Epithelial cell of prostate (primary cell): ENCODE measurements around the gene SYNJ2.

Source experiments
- DNase-seq: peaks from one replicate; pipeline ENCODE4 v3.0.0-alpha.2; 2011; ENCODE audit warnings: low read depth, low spot score
- H3K27ac ChIP-seq: fragments of 450-650 bp; 2 replicates; pipeline ENCODE4 v1.5.1; 2017; ENCODE audit warnings: mild to moderate bottlenecking

Gene SYNJ2

DNA sequence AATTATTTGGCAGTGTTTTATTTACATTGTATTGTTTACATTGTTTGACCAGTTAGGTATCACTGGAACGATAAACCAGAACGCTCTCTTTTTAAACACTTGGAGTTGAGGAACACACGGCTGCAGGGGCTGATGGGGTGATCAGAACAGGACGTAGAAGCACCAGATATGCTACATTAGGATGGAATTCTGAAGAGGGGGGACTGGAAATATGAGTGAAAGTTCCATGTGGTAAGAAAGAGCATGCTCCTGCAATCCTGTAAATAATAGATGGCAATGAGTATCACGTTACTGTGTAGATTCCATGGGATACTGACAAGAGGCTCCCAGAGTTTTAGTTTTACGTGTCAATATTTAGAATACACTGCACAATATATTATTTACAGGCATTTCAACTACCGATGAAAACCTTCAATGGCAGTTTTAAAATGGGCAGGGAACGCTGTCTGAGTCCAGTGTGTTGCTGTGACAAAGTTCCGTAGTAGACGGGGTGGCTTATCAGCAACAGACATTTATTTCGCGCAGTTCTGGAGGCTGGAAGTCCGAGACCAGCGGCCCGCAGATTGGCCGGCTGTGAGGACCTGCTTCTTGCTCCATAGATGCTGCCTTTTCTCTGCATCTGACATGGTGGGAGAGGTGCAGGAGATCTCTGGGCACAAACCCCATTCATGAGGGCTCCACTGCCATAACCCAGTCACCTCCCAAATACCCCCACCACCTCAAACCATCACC lies 43.1 kb downstream of the SYNJ2 start:
- no peak for DNase-seq
- no peak overlapping the region for H3K27ac ChIP-seq

DNA sequence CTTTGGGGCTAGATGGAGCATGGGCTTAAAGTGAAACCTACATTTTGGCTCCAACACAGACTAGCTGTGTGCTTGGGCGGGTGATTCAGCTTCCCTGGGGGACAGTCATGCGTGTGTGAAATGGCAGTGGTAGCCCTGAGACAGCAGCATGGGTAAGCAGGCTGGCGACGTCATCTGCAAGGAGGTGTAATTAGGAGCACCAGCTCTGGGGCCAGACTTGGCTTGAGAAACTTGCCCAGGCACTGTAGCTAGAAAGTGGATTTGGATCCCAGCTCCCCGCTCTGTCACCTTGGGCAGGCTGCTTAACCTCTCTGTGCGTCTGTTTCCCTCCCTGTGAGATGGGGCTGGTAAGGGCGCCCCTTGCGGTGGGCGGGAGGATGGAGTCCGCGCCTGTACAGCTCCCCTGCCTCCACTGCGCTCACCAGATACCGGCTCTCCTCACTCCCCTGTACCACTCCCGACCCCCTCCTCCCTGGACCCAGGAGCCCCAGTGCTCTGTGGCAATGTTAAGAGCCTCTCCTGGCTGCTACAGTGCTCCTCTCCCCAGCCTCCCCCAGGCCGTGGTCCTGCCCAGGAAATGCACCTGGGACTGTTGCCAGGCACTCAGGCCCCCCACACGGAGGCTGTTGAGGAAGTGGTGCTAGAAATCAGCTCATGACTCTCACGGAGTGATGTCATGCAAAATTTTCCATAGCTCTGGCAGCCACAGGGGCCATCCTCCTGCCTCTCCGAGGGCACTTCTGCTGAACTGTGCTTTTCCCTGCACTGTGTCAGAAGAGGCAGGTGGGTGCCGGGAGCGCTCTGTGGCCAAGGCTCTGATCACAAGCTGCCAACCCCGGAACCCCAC lies 44.6 kb downstream of the SYNJ2 start:
- H3K27ac ChIP-seq, result peak overlapping the region; percentile 47
- DNase-seq, result no peak

DNA sequence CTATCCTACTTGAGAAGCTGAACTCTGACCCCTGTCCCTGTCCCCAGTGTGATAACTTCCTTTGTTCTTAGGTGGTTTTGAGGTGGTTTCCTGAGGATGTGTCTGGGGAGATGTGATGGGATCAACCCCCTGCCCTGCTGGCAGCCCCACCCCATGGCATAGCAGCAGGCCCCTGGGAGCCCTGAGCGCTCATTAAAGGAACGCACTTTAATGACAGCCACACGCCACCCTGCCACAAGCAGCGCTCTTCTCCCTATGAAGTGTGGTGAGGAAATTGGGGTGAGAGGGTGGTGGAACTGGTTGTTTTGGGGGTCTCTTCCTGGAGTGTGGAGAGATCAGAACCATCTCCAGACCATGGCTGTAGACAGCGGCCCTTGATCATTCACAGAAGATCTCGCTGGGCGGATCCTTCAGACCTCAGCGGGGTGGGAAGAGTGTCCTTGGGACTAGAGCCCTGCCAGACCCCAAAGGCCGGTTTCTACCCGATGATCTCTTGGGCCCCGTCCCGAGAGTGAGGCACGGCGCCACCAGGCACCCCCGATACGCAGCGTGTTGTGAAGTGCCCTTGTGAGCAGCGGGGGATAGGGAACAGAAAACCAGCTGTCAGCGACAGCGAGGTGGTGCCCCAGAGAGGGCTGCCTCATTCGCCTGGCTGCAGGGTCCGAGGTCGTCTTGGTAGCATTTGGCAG lies 45.4 kb downstream of the SYNJ2 start:
- H3K27ac ChIP-seq, result no peak overlapping the region
- DNase-seq, result no peak

DNA sequence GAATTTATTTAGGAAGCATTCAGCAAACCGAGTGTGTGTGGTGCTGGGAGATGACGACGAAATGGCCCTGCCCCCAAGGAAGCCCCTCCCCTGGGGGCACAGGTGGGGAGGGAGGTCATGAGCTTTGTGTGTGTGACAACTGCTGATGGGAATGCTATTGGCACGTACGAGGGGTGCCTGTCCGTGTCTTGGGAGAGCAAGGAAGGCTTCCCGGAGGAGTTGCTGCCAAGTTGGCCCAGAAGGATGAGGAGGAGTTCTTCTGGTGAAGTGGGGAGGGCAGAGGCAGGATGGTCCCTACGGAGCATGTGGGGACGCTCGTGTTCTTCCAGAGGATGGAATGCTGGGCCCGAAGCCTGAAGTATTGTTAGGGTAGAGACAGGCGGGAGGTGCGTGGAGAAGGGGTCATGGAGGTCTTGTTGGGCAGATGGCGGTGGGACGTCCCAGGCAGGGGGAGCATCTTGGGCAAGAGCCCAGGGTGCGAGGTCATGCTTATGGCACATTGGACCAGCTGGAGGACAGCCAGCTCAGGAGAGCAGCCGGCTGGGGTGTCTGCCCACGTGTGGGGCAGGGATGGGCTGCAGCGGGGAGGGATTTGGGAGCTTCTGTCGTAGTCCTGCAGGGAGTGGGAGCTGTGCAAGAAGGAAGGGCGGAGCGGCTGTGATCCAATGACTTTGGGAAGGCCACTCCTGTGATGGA lies 46.1 kb downstream of the SYNJ2 start:
- H3K27ac ChIP-seq, result no peak overlapping the region
- no peak for DNase-seq

DNA sequence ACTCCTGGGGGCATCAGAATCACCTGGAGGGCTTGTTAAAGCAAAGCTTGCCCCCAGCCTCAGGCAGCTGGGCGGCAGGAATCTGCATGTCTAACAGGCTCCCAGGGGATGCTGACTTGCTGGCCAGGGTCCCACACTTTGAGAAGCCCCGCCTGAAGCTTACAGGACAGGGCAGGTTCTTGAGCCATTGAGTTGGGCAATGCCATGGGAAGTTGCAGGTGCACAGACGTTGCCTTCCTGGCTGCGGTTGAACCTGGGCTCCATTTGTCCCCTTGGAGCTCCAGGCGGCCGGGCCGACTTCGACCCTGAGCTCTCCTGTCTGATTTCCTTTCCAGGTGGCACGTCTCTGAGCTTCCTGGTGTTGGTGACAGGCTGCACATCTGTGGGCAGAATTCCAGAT lies 46.8 kb downstream of the SYNJ2 start:
- DNase-seq, result no peak
- H3K27ac ChIP-seq, result no peak overlapping the region

DNA sequence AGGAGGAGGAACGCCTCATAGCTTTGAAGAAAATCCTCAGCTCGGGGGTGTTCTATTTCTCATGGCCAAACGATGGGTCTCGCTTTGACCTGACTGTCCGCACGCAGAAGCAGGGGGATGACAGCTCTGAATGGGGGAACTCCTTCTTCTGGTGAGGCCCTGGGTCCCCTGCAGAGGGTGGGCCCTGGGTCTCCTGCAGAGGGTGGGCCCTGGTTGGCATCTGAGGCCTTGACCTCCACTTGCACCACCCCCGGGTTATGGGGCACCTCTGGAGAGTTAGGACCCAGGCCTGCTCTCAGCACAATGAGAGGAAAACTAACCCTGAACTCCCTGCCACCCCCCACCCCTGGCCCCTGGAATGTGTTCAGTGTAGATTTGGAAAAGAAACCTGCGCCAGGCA lies 47.2 kb downstream of the SYNJ2 start:
- H3K27ac ChIP-seq, result no peak overlapping the region
- no peak for DNase-seq

DNA sequence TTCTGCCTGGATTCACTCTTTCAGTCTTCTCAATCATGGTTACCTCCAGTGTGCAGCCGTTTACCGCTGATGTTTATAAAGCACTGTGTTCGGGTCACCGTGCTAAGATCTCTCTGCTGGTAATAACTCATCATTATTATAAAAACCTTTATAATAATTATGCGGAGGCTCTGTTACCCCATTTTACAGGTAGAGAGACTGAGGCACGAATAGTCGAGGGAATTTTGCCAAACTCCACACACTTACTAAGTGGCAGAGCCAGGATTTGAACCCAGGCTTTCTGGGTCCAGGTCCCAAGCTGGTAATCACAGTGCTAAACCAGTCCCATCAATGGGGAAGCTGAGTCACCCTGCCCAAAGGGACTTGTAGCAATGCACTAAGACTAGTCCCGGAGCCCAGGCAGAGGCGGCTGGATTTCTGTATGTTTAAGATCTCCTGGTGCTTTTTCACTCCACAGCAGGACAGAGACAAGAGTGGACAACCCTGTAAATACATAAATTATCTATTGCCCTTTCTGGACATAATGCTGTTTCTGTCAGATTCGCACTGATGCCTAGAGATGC lies 48.1 kb downstream of the SYNJ2 start:
- DNase-seq, result no peak
- H3K27ac ChIP-seq, result no peak overlapping the region

DNA sequence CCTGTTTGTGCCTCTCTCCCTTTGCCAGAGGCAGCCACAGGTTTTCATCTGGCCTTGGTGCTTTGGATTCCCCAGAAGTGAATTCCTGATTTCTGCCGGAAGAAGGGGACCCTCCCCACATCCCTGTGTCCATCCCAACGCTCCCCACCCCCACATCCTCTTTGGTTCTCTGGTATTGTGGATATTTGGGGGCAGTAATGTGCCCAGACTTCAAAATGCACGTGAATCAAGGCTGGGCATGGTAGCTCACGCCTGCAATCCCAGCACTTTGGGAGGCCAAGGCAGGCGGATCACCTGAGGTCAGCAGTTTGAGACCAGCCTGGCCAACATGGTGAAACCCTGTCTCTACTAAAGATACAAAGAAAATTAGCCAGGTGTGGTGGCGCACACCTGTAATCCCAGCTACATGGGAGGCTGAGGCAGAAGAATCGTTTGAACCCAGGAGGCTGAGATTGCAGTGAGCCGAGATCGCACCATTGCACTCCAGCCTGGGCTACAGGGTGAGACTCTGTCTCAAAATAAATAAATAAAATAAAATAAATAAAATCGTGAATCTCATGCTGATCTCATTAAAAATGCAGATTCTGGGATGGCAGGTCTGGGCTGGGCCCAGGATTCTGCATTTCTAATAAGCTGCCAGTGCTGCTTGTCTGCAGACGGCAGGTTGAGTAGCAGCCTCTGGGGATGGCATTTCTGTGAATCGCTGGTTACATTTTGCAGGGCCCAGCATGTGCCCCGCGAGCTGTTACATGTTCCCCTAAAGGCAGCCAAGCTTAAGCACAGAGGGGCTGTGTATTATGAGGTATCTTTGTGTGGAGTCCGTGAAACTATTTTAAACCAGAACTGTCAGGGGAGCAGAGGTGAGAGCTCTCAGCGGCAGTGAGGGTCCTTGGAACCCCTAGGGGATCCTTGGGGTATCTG lies 49.0 kb downstream of the SYNJ2 start:
- no peak for DNase-seq
- no peak overlapping the region for H3K27ac ChIP-seq

DNA sequence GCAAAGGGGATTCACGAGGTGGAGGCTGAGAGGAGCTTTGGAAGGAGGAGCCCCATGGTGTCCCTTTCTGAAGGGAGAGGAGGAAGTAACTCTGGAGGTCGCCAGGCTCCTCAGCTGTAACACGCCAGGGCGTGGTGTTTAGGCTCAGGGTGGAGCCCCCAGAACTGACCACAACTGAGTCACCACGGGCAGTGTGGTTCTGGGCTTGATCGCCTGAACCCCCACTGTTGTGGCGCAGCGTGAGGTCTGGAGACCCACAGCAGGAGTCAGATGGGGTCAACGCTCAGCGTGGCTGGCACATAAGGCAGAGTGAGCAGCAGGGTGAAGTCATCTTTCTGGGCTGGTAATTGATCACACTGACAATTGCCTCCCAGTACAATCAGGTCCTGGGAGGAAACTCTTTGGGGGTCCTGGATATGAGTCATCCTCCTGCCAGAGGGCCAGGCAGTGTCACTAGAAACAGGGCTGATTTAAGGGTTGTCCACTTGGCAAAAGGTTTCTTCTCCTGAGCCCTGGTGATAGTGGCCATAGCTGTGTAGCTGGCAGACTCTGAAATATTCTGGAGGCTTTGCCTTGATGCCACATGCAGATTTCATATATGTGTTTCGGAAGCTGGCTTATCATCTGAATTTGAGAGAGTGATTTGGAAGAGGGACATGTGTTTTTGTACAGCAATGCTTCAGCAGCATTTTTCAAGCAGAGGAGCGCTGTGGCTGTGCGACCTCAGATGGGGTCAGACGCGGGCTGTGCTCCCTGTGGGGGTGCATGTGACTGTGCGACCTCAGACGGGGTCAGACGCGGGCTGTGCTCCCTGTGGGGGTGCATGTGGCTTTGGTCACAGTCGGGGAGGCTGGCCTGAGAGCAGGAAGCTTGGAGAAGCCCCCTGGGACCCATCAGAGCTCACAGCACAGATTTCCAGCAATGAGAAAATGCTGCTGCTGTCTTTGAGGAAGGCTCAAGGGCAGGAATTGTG lies 50.0 kb downstream of the SYNJ2 start:
- H3K27ac ChIP-seq, result no peak overlapping the region
- DNase-seq, result no peak

DNA sequence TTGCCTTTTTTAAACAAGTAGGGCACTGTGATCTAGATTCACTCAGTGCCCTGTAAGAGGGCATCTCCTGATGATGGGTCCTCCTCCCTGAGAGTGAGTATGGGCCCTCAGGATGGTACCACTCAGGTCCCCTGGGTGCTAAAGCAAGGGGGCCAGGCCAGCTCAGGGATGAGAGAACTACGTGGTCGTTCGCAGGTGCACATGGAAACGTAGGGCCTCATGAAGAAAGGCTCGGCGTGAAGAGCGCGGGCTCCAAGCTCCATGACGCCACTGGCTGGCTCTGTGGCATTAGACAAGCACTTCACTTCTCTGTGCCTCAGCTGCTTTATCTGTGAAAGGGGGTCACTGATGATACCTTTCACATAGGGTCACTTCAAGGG lies 50.7 kb downstream of the SYNJ2 start:
- no peak for DNase-seq
- no peak overlapping the region for H3K27ac ChIP-seq

DNA sequence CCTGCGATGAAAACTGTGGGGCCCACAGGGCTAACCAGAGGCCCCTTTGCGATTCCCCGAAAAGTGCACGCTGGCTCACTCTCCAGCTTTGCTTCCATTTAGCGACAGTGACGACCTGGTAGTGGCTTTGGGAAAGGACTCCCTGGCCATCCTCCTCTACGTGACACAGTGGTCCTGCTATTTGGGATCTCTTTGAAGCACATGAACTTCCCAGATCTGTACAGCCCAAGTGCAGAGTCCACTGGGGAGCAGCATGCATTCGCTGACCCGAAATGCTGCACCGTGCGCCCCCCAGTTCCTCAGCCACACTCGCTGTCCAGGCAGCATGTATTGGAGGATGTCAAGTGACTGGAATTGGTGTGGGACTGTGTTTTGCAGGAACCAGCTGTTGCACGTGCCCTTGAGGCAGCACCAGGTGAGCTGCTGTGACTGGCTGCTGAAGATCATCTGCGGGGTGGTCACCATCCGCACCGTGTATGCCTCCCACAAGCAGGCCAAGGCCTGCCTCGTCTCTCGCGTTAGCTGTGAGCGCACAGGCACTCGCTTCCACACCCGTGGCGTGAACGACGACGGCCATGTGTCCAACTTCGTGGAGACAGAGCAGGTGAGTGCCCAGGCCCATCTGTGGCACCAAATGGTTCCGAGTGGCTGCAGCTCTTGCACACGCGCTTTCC lies 51.6 kb downstream of the SYNJ2 start:
- no peak overlapping the region for H3K27ac ChIP-seq
- DNase-seq, result no peak

DNA sequence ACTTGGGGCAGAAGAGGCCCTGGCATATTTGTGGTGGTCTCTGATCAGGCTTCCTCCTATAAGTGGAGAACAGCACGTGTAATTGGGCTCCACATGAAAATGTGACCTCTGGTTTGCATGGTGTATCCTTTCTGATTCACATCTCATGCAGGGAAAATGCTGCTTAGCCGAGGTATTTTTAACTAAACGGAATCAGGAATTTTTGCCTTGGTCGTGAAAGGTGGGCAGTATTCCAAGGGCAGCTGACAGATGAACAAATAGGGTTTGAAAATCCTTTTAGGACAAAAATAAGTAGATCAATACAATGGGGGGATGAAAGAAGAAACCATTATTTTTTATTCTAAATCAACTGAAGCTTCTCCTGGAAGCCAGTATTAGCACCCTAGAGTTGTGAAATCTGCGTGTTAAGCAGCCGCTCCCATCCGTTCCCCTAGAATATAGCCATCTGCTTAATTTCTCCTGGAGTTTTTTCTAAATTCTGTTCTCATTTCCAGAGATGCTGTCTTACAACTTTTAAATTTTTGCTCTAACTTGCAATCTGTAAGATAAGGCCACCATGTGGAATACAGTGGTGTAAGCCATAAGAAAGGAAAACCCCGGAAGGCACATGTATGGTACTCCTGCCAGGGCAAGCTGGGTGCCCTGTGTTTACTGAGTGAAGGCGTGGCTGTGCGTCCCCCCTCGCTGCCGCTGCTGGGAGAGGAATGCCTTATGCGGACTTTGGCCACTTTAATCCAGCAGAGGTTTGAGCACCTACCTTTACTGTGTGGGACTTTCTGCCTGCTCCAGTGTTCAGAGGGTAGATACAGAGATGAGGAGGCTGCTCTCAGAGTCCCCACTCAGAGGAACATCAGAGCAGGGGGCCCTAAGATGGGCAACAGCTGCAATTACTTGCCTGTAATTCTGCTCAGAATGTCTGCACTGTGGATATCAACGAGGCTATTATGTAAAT lies 52.4 kb downstream of the SYNJ2 start:
- no peak overlapping the region for H3K27ac ChIP-seq
- no peak for DNase-seq

DNA sequence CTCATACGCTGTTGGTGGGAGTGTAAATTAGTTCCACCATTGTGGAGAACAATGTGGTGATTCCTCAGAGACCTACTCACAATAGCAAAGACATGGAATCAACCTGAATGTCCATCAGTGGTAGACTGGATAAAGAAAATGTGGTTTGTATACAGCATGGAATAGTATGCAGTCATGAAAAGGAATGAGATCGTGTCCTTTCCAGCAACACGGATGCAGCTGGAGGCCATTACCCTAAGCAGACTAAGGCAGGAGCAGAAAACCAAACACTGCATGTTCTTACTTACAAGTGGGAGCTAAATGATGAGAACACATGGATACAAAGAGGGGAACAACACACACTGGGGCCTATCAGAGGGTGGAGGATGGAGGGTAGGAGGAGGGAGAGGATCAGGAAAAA lies 54.6 kb downstream of the SYNJ2 start:
- H3K27ac ChIP-seq, result no peak overlapping the region
- DNase-seq, result no peak

DNA sequence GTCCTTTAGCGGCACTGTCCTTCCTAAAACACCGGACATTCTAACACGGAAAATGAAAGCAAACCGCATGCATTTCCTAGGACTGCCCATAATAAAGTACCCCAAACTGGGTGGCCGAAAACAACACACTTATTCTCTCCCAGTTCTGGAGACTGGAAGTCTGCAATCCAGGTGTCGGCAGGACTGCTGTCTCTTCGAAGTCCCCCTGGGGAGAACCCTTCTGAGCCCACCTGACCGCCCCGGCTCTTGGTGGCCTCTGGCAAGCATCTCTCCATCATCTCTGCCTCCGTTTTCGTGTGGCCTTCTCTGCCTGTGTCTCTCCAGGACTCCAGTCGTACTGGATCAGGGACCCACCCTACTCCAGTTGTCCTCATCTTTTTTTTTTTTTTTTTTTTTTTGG lies 55.4 kb downstream of the SYNJ2 start:
- H3K27ac ChIP-seq, result no peak overlapping the region
- no peak for DNase-seq

DNA sequence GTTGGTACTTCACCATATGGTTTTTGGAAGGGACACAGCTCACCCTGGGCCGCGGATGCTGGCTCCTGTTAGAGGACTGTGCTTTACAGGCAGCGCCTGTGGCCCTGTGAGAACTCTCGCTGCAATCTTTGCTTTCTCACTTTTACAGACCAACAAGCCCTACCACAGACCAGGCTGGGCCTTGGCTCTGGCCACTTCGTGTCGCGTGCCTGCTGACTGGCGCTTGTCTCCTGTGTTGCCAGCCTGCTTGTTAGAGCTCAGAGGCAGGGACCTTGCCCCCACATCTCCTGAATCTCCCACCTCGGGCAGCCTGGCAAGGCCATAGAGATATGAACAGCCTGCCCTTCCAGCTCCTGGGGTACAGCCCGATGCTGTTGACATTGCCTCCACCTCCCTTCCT lies 56.1 kb downstream of the SYNJ2 start:
- H3K27ac ChIP-seq, result no peak overlapping the region
- no peak for DNase-seq

DNA sequence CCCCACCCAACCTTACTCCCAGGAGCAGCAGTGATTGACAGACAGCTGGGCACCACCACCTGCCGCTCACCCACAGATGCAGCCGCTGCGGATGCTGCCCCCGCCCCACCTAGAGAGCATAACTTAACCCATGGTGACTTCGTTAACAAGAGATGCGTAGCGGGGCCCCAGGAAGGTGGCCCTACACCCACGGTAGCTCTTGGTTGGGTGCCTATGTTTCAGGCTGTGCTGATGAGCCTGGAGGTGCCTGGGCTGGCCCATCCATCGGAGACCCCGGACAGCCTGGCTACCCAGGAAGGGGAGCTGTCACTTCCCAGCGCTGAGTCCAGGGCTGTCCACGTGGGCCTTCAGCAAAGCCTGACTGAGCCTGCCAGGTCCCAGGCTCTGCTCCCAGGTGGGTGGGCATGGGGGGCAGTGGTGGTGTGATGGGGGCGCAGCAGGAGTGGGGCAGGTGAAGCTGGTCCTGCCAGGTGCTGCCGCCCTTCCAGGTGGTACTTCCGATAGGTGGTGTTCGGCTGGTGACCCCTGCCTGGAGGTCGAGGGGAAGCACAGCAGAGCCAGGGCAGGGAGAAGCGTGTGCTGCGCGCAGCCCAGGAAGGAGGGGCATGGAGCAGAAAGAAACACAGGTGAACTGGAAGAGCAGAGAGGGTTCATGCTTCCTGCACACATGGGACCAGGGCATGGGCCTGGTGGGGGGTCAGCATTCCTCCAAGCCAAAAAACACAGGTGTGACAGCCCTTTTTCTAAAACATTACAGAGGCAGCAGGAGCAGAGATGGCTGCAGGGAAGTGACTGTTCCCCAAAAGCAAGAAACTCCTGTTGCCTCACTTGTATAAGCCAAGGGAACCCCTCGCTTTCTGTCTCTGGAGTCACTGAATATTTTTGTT lies 56.9 kb downstream of the SYNJ2 start:
- no peak for DNase-seq
- H3K27ac ChIP-seq, result no peak overlapping the region
